ENCODE results near the gene GMDS.

The GMDS gene

GRCh38 chr6:1819007-1819406 lies 426.4 kb downstream of the GMDS start:
- no peak for DNase-seq

GRCh38 chr6:1817033-1817761 lies 428.2 kb downstream of the GMDS start:
- no peak for DNase-seq

GRCh38 chr6:1815827-1816452 lies 429.5 kb downstream of the GMDS start:
- no peak for DNase-seq

DNA sequence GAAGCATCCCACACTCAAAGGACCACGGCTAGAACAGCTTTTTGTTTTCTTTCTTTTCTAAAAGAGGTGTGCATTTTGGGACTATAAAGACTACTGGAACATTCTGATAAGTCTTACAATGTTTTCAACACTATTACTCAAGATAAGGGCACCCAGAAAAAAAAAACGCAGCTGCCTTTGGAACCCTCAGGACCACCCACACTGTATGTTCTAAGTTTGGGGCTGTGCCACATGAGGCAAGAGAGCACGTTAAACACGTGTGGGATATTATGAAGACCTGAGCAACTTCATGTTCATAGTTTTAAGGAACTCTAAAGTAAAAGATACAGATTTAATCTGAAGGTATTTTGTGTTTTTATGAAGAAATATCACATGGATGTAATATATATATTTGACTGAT lies 431.1 kb downstream of the GMDS start:
- no peak for DNase-seq

GRCh38 chr6:1812487-1812886 lies 432.9 kb downstream of the GMDS start:
- no peak for DNase-seq

DNA sequence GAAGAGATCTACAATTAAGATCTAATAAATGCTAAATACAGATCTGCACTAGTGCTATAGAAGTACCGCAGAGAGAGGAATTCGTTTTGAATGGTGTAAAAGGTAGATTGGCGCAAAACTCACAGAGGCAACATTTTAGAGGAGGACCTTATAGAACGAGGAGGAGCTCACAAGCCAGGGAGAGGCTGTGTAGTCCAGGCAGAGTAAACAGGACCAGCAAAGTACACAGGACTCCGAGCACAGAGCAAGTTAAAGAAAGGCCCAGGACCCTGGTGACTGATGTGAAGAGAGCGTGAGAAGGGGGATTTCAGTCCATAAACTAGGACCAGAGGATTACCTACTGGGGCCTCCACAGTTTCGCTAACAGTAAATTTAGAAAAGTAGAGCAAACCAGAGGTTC lies 433.4 kb downstream of the GMDS start:
- no peak for DNase-seq

DNA sequence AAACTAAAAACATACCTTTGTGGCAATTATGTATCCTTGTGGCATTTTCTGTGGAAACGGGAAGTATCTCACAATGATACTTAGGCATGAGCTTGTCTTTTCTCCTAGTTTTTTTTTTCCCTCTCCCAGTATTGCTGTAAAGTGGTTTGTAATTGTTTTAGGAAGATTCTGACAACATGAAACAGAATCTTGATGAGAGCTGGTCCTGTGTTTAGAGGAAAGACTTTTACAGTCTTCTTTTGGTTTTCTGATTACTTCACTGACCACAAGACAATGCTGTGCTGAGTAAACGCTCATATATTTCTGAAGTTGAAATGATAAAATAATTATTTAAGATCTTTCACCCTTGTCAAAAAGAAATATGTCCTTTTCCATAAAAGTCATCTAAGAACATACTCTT lies 434.5 kb downstream of the GMDS start:
- no peak for DNase-seq

- no peak for DNase-seq
Observed at GRCh38 chr6:1809291-1809988, 436.0 kb downstream of the GMDS start.

GRCh38 chr6:1806935-1807334 lies 438.5 kb downstream of the GMDS start:
- DNase-seq: no peak

GRCh38 chr6:1802491-1803395 lies 442.7 kb downstream of the GMDS start:
- DNase-seq: no peak

DNA sequence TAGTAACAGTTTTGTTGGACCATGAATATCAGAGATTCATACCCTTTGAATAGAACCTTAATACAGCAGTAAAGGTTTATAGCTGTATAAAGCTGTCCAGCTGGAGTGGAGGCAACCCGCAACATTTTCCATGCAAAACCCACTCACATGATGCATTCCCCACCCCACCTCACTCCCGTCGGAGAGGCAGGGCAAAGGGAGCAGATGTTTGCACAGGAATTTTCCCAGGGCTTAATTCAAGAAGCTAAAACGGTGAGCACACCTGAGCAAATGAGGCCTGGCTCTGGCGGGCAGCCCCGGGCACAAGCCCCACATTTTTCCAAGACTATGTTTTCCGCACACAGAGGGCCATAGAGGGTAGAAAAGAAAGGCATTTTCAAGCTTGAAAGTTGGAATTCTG lies 444.0 kb downstream of the GMDS start:
- DNase-seq: peak; percentile 8

DNA sequence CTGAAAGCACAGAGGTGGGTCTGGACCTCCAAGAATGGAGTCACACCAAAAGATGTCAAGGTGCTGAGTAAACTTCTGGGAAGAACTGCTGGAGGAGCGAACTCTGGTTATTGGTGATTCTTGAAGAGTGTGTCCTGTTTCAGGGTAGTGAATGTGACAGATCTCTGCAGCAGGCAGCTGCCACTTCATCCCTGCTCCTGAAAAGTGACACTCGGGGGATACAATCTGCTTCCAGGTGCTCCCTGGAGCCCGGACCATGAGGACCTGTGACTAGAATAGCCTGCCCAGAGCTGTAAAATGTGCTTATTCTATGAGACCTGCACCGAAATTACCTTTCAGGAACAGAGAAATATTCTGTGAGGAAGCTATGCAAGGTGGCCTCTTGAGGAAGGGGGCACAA lies 444.6 kb downstream of the GMDS start:
- DNase-seq: peak; percentile 41

DNA sequence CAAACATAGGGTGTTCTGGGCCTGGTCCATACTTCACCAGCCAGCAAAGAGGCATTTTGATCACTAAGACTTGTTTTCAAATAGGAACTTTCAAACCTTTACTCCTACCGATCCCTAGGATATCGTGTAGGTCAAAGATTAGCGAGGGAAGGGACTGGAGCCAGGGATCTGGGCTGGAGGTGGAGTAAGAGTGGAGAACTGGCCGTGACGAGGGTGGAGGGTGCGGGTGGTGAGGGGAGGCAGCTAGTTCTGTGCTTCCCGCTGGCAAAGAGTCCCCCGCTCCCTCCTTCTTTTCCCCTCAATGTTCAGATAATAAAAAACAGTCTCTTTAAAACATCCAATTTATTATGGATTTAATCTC lies 446.5 kb downstream of the GMDS start:
- DNase-seq: no peak

DNA sequence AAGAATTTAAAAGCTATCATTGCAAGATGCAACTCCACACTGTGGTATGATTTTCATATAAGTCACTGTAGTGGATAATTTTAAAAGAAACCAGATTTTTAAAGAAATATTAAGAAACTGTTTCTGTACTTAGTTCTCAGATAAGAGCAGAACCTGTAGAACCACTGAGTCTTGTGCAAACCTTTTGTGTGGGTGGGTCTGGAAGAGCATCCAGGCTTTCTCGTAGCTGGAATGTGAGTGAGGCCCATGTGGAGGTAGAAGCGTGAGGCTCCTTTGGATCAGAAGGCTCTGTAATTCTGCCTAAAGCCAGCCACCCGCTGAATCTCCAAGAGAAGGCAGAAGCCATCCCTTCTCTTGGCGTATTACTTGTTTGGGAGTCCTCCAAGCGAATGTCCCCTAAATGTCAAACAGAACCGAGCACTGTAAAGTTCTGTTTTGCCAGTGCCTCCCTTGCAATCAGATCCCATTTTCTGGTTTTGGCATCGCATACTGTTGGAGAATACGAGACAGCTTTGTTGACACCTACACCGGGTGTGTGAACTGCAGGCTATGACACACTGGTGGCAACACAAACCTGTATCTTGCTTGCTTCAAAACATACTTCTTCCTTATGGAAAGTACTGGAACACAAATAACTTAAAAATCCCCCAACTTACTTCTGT lies 447.0 kb downstream of the GMDS start:
- DNase-seq: no peak

DNA sequence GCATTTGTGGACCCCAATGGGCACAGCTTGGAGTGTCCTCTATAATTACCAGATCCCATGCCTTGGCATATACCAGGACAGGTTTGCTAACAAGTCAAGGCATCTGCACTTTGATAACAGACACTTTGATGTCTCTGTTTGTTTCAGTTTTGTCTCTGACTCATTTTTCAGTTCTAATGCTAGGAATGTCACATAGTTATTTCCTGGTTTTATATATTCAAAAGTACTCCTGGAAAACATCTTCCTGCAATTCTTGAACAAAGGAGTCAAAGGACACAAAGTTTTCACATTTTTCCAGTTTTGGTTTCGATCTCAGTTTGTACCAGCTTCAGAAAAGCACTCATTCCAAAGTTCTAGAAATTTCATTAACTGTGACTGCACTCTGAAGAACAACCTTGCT lies 447.6 kb downstream of the GMDS start:
- DNase-seq: no peak

- peak; percentile 2 for DNase-seq
Observed at GRCh38 chr6:1796706-1797529, 448.5 kb downstream of the GMDS start.

DNA sequence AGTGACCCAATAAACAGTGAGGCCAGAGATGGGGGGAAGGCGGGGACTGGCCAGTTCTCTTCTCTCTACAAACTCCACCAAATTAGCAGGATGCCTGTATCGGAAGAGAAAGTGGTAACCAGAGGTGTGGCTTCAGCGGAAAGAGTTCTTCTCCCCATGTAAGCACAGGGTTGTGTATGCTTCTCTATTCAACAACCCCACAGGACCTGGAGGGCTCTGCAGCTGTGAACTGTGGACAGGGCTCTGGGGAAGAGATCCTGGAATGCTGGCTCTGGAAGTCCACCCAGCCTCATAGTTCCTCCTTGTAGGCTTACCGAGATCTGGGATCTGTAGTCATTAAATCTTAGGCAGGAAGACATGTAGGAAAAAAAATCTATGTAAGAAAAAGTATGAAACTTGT lies 449.5 kb downstream of the GMDS start:
- no peak for DNase-seq

DNA sequence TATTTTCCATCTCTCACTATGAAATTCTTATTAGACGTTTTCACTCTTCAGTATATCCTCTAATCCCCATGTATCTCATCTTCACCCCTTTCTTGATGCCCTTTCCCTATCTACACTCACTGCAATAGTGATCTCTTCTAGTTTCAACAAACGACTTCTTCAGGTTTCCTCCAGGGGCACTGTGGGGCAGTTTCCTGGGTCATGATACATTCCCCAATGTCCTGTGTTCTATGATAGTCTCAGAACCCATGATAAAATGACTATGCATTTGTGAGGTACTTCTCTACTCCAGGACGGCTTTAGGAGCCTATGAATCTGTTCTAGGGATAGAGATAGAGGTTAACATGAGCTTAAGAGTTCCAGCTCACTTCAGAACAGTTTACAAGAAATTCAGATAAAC lies 452.4 kb downstream of the GMDS start:
- peak; percentile 32 for DNase-seq

DNA sequence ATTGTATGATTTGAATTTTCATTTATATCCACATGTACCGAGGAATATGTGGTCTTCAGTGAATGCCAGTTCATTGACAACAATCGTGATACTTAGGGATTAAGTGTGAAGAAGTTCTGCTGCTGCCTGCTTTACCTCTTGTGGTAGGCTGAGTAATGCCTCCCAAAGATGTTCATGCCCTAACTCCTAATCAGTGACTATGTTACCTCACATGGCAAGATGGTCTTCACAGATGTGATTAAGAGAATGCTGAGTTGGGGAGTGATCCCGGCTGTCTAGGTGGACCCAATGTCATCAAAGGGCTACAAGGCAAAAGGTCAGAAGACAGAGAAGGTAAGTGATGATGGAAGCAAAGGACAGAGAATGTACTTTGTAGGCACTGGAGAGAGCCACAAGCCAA lies 454.7 kb downstream of the GMDS start:
- no peak for DNase-seq

GRCh38 chr6:1789092-1789491 lies 456.3 kb downstream of the GMDS start:
- no peak for DNase-seq

GRCh38 chr6:1787894-1788293 lies 457.5 kb downstream of the GMDS start:
- DNase-seq: no peak

All from NCI-H2171 treated with DMSO at 0.1 percent for 48 hours (cell line).